Prostate gland (tissue), 2 donors: Measurements from ENCODE around the gene GRIN1. TPM values are rescaled to one million over a fixed set of nuclear protein-coding genes. Genes with fewer than 3 reads are reported as not detected.

Source experiments
- DNase-seq: peaks from one replicate; pipeline ENCODE4 v3.0.0-alpha.2; 2019; ENCODE audit warnings: low spot score
- H3K27ac ChIP-seq, 2 donors: fragments of 200-600 bp; sonication (generic); 2 replicates each; pipeline ENCODE4 v1.5.1; 2017 to 2019
- H3K27me3 ChIP-seq: fragments of 200-600 bp; sonication (generic); replicated peaks from 2 replicates; pipeline ENCODE4 v1.5.1; 2019; ENCODE audit not compliant: insufficient read depth
- H3K36me3 ChIP-seq, 2 donors: fragments of 200-600 bp; sonication (generic); 1 replicate in 1 of 2; 2 replicates in 1 of 2; pipeline versions ENCODE4 v1.5.1 to v1.8.1; 2017 to 2019
- H3K4me1 ChIP-seq: fragments of 200-600 bp; sonication (generic); replicated peaks from 2 replicates; pipeline ENCODE4 v1.5.1; 2019
- H3K4me3 ChIP-seq, 2 donors: fragments of 200-600 bp; sonication (generic); 2 replicates each; pipeline ENCODE4 v1.5.1; 2017 to 2019
- H3K9me3 ChIP-seq: fragments of 200-600 bp; sonication (generic); 2 replicates; pipeline ENCODE4 v1.5.1; 2017
- CTCF ChIP-seq, 4 experiments: fragments of 200-600 bp in 2 of 4; fragments of 450-650 bp in 2 of 4; sonication (generic) in 2 of 4; IDR thresholded peaks; 1 replicate in 3 of 4; 2 replicates in 1 of 4; pipeline ENCODE4 v1.5.1; 2016 to 2019; ENCODE audit warnings: antibody characterized with exemption in 4 of 4, mild to moderate bottlenecking in 2 of 4, moderate library complexity in 2 of 4
- POLR2A ChIP-seq: fragments of 450-650 bp; IDR thresholded peaks from one replicate; pipeline ENCODE4 v1.6.1; 2016; ENCODE audit warnings: antibody characterized with exemption, mild to moderate bottlenecking
- POLR2AphosphoS5 ChIP-seq: sonication (generic); formaldehyde crosslinking; IDR thresholded peaks from one replicate; pipeline ENCODE4 v1.6.1; 2017; ENCODE audit warnings: antibody characterized with exemption
- WGBS: methylation state at CpG from one replicate; pipeline ENCODE4 v1.1.5; 2018; 5-methylcytosine and 5-hydroxymethylcytosine counted together
- intact Hi-C: fragments of 100-400 bp; cut with DNase I; formaldehyde crosslinking; loops from one replicate; pipeline ENCODE4 v1.14.2; 2022
- total RNA-seq, 2 donors: library from RNA; depleted of rRNA; stranded (reverse); fragments of >200 nt; gene quantifications; one replicate each; pipeline ENCODE4 v1.1.0, GENCODE V29; 2016

Gene GRIN1
- total RNA-seq, 2 donors from 2014 or later, result 0.59 to 1.8 TPM

GRCh38 chr9:137097761-137098462, 41.0 kb upstream of the GRIN1 start:
- Histone ChIP-seq H3K27ac (no peak overlapping the region), H3K4me3 (no peak overlapping the region), H3K4me1 (no peaks in the 10 kb centered on the region), H3K27me3 (no peaks in the 10 kb centered on the region), H3K9me3 (no peaks in the 10 kb centered on the region), H3K36me3 (peaks cover 0 to 11% of the 10 kb centered on the region in 2 donors)
- WGBS, result 92% methylated on average over 20 of the region's 20 CpGs
- intact Hi-C loops, result no loop called here
- DNase-seq, result no peak
- TF ChIP-seq CTCF (IDR thresholded peaks at IDR 0.05) (no peak), POLR2AphosphoS5 (no peak), POLR2A (no peak)

GRCh38 chr9:137099231-137099630, 39.7 kb upstream of the GRIN1 start:
- no peak overlapping the region for H3K4me3 ChIP-seq
- 86% methylated on average over 14 of the region's 14 CpGs for WGBS
- no peaks in the 10 kb centered on the region for H3K27me3 ChIP-seq
- H3K27ac ChIP-seq, result no peak overlapping the region
- H3K9me3 ChIP-seq, result no peaks in the 10 kb centered on the region
- no peaks in the 10 kb centered on the region for H3K4me1 ChIP-seq
- DNase-seq, result no peak
- H3K36me3 ChIP-seq, result peaks cover 0 to 11% of the 10 kb centered on the region in 2 donors
- intact Hi-C loops, result no loop called here
- no peak for TF ChIP-seq POLR2A
- no peak for TF ChIP-seq POLR2AphosphoS5
- no peak for TF ChIP-seq CTCF (IDR thresholded peaks at IDR 0.05)

GRCh38 chr9:137103206-137103999, 35.6 kb upstream of the GRIN1 start:
- Histone ChIP-seq H3K27ac (no peak overlapping the region), H3K9me3 (no peaks in the 10 kb centered on the region), H3K4me3 (no peak overlapping the region), H3K4me1 (no peaks in the 10 kb centered on the region), H3K27me3 (no peaks in the 10 kb centered on the region), H3K36me3 (peaks cover 6 to 16% of the 10 kb centered on the region in 2 donors)
- no peak for DNase-seq
- TF ChIP-seq POLR2AphosphoS5 (no peak), POLR2A (no peak), CTCF (IDR thresholded peaks at IDR 0.05) (no peak)
- intact Hi-C loops, result no loop called here
- 93% methylated on average over 37 of the region's 37 CpGs for WGBS

GRCh38 chr9:137105814-137106661, 32.9 kb upstream of the GRIN1 start:
- TF ChIP-seq CTCF (IDR thresholded peaks at IDR 0.05) (no peak), POLR2AphosphoS5 (no peak), POLR2A (no peak)
- Histone ChIP-seq H3K9me3 (no peaks in the 10 kb centered on the region), H3K27me3 (no peaks in the 10 kb centered on the region), H3K36me3 (peaks cover 6 to 16% of the 10 kb centered on the region in 2 donors), H3K4me3 (no peak overlapping the region), H3K27ac (no peak overlapping the region), H3K4me1 (no peaks in the 10 kb centered on the region)
- no peak for DNase-seq
- 91% methylated on average over 30 of the region's 31 CpGs for WGBS
- intact Hi-C loops, result no loop called here
